KOPT-K1 (cell line): ENCODE measurements around the gene FOLR1.

ENCODE experiments used
- H3K27ac ChIP-seq: fragments of 200-600 bp; sonication (generic); 2 replicates; pipeline ENCODE4 v1.5.1; 2016; ENCODE audit warnings: antibody characterized with exemption, mild to moderate bottlenecking, low read depth, low read length; ENCODE audit not compliant: poor library complexity, severe bottlenecking
- H3K36me3 ChIP-seq: fragments of 200-600 bp; sonication (generic); 2 replicates; pipeline ENCODE4 v1.5.1; 2017; ENCODE audit warnings: antibody characterized with exemption, mild to moderate bottlenecking, low read length, moderate library complexity; ENCODE audit not compliant: insufficient read depth
- H3K9me3 ChIP-seq: fragments of 200-600 bp; sonication (generic); 2 replicates; pipeline ENCODE4 v1.5.1; 2017; ENCODE audit warnings: antibody characterized with exemption, low read length, mild to moderate bottlenecking; ENCODE audit not compliant: insufficient read depth, poor library complexity, severe bottlenecking

The FOLR1 gene

DNA sequence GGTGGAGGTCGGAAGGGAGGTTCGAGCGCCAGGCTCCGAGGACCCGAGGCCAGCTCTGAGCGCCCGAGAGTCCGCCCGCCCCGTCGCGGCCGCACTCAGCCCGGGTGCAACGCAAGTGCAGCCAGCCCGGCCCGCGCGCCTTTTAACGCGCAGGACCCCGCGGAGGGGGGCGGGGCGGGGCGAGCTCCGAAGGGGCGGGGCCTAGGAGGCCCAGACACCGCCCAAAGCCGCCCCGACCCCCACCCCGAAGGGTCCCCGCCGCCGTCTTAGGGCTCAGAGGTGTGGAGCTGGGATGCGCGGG lies 52.1 kb downstream of the FOLR1 start, which contains the start of gene PHOX2A:
TSS of gene PHOX2A (minus strand) at position 117 of the 301 bp plus-strand sequence. CDS start 172 bp downstream, outside the sequence.
- Histone ChIP-seq H3K27ac (no peak within 1 kb of the TSS), H3K36me3 (no peaks in the 10 kb centered on the region), H3K9me3 (peaks cover 12% of the 10 kb centered on the region)

DNA sequence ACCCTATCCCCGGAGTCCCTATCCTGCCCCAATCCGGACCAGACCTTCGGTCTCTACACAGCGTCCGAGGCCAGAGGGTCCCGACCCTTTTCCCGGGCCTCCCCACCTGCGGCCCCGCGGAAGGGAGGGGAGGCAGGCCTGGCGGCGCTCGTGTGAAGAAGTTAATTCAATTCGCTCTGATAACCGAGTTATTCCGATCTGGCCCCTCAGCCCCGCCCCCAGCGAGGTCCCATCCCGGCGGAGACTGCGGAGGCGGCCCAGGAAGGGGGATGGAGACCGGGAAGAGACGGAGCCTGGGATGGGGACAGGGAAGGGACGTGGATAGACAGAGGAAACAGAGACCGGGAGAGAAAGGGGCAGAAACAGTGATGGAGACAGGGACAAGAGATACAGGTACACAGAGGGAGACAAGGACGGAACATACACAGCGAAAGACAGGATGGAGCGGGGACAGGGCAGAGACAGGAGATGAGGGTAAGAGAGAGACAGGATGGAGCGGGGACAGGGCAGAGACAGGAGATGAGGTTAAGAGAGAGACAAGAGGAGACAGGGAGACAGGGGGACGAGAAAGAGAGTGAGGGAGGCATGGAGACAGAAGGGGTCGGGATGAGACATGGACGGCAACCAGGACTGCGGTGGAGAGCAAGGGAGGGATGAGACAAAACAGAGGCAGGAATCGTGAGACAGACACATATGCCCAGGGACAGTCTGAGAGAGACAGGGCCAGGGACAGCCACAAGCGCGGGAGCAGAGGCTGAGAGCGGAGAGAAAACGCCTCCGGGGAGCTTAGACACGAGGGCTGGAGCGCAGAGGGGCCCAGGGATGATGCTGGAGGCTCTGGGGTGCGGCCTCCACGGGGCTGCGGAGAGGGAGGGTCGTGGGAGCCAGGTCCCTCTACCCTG lies 52.7 kb downstream of the FOLR1 start:
- Histone ChIP-seq H3K36me3 (no peaks in the 10 kb centered on the region), H3K9me3 (peaks cover 12% of the 10 kb centered on the region), H3K27ac (no peak overlapping the region)

DNA sequence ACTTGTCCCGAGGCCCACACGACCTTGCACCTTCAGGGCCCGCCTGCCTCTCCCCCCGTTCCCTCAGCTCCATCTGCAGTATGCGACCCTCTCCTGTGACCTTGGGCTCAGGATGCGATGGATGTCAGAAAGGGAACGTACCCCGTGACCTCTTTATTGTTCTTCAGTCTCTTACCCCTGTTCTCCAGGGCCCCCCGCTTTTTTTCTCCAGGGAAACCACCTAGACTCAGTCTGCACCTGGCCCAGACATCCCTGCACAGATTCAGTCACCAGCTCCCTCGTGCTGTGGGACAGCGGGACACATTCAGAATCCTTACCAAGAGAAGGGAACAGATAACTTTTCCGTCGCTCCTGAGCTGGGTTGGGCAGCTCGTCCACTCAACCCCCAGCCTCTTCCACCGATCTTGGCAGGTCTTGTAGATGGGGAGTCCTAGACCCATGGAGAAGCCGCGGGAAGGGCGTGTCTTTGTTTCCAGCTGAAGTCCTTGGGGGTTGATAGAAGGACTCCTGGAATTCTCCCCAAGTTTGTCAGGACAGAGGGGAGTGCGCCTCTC lies 53.4 kb downstream of the FOLR1 start:
- Histone ChIP-seq H3K27ac (no peak overlapping the region), H3K9me3 (peaks cover 12% of the 10 kb centered on the region), H3K36me3 (no peaks in the 10 kb centered on the region)
